HK-2 (cell line): ENCODE results near the gene CTDSP2.
"Not testable (repeated sequence)": the region's sequence is repeated elsewhere in the genome, so short reads cannot be mapped to it uniquely, and the experiment has no call there.

Experiments used
- DNase-seq: peaks from one replicate; pipeline ENCODE4 v3.0.0-alpha.2; 2018; ENCODE audit not compliant: unreplicated experiment

The CTDSP2 gene

DNA sequence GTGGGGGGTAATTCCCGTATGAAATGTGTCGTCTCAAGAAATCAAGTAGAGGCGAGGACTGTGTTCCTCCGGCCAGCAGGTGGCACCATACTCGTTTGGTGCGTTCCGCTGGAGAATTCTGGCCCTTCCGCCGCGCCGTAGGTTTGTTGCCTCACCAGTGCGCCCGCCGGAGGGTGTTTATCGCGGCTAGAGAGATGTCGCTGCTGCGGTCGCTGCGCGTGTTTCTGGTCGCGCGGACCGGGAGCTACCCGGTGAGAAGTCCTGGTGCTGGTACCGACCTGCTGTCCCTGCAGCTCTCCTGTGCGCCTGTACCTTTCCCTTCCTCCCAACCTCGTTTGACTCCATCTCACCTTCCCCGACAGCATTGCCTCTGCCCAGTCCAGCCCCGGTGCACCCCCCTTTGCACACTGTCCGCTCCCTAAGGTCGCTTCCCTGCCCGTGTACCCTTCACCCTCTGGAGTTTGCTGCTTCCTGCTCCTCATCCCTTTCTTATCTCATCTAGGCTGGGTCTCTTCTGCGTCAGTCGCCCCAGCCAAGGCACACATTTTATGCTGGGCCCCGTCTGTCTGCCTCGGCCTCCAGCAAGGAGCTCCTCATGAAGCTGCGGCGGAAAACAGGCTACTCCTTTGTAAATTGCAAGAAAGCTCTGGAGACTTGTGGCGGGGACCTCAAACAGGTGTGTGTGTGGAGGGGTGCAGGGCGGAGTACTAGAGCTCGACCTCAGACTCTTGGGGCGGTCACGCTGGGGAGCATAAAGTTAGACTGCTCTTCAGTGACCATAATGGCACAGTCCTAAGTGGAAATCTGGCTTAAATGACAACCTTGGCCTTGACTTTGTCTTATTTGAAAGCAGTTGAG, 63.7 kb downstream of the CTDSP2 start, which contains the start of gene TSFM:
Gene TSFM, plus strand, starts transcription at position 180 of the 858 bp plus-strand sequence. Its CDS starts 15 bp downstream, at position 195.
- peak; percentile 95 for DNase-seq

DNA sequence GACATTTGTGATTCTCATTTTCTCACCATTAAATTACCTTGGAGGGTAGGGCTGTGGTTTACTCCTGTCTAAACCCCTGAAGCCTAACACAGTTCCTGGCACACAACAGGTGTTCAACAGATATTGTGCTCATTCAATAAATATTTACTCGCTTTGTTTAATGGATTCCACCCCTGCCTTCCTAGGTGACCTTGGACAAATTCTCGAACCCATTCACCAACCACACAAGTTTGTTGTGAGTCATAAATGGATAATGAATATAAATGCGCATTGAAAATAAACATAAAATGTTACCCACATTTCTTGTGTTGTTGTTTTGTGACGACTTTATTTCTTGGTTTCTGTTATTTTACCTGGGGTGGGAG, 64.3 kb downstream of the CTDSP2 start:
- DNase-seq: no peak

DNA sequence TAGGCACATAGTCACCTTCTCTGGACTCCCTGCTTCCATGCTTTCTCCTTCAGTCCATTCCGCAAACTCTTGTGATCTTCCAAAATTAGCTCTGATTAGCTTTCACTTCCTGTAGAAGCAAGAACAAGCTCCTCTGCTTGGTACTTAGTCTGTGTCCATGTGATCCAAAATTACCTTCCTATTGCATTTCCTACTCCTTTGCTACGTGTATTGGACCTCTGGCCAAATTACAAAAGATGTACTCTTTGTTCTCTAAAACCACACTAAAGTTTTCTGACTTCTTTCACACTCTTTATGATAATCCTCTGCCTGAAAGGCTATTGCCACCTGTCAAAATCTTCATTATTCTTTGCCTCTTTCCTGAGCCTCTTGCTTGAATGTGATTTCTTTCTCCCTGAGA, 64.7 kb downstream of the CTDSP2 start:
- no peak for DNase-seq

DNA sequence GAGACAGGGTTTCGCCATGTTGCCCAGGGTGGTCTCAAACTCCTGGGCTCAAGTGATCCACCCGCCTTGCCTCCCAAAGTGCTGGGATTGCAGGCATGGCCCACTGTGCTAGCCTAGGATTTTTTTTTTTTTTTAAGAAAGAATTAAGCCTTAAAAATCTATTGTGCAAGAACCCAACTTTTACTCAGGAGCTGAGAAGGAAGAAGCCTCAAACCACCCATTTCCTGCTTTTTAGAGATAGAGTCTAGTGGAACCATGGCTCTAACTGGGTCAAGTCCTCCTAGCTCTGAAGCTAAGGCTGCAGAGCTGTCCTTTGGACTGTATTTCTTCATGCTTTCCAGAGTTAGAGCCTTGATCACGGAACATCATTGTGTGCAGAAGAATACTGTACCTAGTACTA, 65.3 kb downstream of the CTDSP2 start:
- DNase-seq: no peak

DNA sequence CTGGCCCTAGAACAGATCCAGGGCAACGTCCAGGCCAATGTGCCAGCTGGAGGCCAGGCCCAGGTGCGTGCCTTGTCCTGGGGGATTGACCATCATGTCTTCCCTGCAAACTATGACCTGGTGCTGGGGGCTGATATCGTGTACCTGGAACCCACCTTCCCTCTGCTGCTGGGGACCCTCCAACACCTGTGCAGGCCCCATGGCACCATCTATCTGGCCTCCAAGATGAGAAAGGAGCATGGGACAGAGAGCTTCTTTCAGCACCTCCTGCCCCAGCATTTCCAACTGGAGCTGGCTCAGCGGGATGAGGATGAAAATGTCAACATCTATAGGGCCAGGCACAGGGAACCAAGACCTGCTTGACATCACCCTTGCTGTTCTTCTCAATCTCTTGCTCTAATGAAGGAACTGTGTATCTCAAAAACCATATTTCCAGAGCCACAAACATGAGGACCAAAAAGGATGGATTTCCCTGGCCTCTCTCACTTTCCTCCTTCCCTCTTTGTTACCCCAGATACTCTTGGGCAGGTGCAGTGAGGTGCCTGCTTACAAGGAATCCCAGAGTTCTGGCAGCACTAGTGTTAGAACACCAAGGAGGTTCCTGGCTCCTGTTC, 66.1 kb downstream of the CTDSP2 start:
- DNase-seq: no peak

DNA sequence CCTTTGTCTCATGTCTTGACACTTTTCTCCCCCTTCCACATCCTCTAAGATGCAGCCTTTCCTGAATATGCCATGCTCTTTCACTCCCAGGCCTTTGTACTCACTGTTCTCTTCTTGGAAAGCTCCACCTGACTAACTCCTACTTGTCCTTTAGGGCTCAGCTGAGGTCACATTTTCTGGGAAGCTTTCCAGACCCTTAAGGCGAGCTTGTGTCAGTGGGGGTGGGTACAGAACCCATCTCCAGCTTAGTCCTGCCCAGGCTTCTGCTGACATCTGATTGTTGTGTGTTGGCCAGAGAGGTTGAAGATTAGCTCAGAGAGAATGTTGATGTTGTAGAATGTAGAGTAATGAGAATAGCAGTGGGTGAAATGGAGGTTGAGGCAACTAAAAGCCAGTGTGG, 66.8 kb downstream of the CTDSP2 start:
- no peak for DNase-seq

DNA sequence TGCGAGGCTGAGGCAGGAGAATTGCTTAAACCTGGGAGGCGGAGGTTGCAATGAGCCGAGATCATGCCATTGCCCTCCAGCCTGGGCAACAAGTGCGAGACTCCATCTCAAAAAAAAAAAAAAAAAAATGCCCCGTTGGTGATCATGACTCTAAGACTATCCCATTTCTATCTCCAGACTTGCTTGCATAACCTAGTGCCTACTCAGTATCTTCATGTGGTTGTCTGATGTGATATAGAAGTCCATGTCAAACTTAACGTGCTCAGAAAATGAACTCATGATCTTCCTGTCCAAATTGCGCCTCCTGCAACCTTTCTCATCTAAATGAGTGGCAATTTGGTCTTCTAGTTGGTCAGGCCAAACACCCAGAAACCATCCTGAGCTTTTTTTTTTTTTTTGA, 68.6 kb downstream of the CTDSP2 start:
- no peak for DNase-seq

DNA sequence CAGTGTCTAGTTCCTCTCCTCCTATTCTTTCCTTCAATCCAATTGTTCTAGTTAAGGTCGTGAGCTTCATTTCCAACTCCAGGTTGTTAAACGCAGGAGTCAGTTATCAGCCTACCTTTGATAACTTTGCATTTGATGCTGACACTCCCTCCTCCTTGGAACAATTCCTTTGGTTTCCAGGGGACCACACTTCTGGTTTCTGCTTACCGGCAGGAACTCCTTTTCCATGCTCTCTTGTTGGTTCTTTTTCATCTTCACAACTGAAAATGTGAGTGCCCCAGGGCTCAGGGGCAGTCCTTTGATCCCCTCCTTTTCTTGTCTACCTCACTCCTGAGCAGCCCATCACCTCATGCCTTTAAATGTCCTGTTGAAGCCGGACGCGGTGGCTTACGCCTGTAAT, 69.2 kb downstream of the CTDSP2 start:
- no peak for DNase-seq

DNA sequence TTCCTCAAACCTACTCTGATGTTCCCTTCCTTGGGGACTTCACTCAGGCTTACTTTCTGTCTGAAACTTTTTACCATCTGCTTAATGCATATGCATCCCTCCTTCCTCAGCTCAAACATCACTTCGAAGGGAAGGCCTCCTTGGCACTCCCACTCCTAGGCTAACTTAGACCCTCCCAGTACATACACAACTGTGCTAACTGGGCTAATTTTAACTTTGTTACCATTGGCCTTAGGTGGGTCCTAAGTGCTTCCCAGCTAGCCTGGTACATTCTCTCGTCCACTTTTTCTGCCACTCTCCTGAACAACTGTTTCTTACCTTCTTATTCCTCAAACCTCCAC, 70.3 kb downstream of the CTDSP2 start:
- DNase-seq: no peak

DNA sequence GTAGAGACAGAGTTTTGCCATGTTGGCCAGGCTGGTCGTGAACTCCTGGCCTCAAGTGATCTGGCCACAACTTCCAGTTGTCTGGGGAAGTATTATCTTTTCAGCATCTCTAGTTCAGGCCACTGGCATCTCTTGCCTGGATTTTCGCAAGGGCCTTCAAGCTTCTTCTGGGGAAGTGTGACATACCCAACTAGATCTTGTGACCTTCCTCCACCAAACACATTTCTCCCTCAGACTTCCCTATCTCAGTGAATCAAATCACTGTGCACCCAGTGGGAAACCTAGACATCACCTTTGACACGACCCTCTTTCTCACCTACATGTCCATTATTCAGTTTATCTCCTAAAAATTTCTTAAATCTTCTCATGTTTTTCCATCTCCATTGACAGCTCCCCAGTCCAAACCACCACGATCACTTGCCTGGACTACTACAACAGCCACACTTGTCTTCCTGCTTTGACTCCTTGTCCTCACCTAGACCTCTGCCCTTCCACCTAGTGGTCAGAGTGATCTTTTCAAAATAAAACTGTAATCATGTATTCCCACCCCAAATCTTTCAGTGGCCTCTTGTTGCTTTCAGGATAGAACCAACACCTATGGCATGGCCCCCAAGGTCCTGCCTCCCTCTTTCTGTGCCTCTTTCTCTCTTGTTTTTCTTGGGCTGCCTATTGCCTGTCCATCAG, 70.8 kb downstream of the CTDSP2 start:
- DNase-seq: no peak

DNA sequence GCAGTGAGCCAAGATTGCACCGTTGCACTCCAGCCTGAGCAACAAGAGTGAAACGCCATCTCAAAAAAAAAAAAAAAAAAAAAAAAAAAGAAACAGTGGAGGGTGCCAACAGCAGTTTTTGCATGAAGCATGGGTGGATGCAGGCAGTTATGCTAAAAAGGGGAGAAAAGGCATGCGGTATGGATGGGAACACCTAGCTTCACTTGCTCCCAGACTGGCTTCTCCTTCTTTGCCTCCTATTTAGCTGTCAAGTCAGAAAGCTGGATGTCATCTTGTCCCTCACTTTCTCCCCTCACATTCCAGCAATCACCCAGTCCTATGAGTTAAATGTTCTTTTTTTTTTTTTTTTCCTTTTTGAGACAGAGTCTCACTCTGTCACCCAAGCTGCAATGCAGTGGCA, 71.5 kb downstream of the CTDSP2 start:
- no peak for DNase-seq

DNA sequence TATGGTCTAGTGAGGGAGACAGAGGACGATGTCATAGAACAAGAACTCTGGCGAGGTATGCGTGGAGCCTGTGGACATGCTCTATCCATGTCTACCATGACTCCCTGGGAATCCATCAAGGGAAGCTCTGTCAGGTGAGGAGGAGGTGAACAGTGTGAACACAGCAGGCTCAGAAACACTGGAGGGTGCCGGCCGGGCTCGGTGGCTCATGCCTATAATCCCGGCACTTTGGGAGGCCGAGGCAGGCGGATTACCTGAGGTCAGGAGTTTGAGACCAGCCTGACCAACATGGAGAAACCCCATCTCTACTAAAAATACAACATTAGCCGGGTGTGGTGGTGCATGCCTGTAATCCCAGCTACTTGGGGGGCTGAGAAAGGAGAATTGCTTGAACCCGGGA, 71.9 kb downstream of the CTDSP2 start:
- DNase-seq: not testable (repeated sequence)

DNA sequence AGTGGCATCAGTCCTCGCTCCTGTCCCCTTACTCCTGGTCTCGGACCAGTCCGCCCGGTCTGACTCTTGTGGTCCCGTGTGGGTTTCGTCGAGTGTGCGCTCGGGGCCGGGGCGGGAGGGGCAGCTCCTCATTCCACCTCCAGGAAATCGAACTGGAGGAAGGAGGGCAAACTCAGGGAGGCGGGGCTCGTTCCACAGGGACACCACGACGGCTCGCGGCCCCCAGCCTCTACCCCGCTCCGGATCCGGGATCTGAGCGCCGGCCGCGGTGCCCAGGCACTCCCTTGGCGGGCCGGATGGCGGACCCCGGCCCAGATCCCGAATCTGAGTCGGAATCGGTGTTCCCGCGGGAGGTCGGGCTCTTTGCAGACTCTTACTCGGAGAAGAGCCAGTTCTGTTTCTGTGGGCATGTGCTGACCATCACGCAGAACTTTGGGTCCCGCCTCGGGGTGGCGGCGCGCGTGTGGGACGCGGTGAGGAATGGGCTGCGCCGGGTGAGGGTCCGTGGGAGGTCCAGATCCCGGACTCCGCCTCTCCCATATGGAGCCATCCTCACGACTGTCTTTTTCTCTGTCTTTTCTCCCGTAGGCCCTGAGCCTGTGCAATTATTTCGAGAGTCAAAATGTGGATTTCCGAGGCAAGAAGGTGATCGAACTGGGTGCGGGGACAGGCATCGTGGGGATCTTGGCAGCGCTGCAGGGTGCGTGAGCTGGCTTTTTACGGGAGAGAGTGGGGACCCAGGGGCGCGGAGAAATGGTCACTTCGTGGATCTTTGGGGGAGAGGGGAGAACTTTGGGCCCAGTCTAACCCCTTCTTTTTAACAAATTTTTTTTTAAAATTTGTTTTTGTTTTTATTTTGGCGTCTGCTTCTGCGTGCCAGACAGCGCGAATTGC, 73.9 kb downstream of the CTDSP2 start, which contains the start of gene EEF1AKMT3:
Gene EEF1AKMT3, plus strand, starts transcription at position 186 of the 894 bp plus-strand sequence. Its CDS starts 111 bp downstream, at position 297.
- DNase-seq: peak; percentile 78

DNA sequence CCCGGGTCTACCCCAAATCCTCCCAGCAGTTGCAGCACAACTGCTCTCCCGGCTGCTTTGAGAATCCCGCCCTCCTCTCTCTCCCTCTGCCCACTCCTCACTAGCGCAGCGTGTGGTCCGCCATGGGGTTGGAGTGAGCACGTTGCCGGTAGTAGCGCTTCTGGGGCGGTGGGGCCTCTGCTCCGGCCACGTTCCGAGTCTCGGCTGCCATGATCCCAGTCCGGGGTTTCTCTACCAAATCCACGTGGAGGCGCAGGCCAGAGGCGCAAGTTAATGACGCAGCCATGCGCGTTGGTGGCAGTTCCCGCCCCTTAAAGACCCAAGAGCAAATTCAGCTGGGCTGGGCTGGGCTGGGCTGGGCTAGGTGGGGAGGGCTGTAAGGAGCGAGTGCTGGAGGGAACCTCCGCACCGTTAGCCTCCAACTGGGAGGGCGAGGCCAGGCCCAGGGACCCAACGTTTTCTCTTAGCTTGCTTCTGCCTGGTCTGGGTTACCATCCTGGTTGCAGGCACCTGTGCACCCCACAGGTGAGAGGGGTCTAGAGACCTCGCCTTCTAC, 74.6 kb downstream of the CTDSP2 start, which contains the start of gene METTL1:
Gene METTL1, minus strand, starts transcription at position 233 of the 556 bp plus-strand sequence. Its CDS starts 22 bp downstream, at position 211.
- DNase-seq: peak; percentile 96

DNA sequence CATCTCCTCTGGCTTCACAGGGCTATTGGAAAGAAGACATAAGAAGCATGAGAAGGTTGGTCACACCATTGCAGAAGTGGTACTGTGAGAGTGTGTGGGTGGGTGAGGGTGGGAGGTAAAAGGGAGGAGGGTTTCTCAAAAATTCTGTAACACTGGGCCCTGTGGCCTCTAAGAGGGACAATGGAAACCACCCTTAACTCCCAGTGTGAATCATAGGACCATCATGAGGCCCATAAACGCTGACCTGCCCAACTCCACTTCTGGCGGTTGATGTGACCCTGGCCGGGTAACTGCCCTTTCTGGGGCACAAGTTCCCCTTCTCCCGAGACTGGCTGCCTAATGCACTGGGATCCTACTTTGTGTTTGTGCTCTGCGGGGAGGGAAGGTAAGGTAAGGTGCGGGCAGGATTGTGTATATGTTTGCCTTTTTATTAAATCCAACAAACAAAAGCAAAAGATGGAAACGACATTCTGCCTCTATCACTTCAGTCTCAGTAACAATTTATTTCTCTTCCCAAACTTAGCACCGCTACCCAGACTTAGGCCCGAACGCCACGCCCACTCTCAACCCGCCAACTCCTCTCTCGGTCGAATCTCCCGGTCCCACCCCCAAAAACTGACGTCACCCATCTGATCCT, 75.2 kb downstream of the CTDSP2 start:
- peak; percentile 89 for DNase-seq

DNA sequence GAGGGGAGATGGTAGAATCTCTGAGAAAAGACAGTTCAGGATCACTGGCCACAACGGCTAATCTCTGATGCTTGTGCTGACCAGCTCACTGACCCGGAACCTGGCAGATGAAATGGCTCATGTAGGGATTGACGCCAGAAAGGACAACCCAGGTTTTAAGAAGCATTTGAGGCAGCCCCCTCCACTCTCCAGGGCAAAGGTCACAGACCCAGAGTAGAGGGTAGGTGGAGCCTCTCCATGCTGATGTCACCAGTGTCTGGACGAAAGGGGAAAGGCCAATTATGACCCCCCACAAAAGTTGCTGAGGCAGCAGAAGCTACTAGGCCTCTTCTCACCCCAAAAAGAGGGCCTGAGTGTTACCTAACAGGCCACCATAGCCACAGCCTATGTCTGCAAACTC, 75.8 kb downstream of the CTDSP2 start:
- DNase-seq: no peak
